HG03159 (cell line): Measurements from ENCODE around the gene TADA2A.
A peak's percentile ranks its signal among the peaks of the same experiment; 100 is the strongest.

Experiments
- ATAC-seq: cut with Tn5 transposase; IDR thresholded peaks from one replicate; pipeline ENCODE4 v1.9.1; 2021; ENCODE audit warnings: mild to moderate bottlenecking, moderate library complexity; ENCODE audit not compliant: unreplicated experiment

TADA2A gene

GRCh38 chr17:37458805-37459204 is 52.1 kb downstream of the TADA2A start:
- no peak for ATAC-seq

DNA sequence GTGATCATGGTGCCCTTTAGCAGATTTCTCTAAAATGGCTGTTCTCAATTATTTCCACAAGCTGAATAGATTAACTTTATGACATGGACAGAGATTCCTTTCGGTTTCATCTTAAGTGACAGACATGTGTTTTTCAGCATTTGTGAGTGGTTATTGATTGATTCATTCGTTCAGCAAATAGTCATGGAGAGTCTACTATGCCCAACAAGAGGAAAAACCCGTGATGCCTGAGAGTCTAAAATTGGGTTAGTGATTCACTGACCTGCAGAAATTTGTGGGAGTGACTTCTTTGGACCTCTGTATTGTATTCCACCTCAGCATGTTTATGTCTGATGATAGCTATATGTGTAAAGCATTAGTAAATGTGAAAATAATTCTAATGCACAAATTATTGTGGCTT is 55.0 kb downstream of the TADA2A start:
- ATAC-seq = no peak

DNA sequence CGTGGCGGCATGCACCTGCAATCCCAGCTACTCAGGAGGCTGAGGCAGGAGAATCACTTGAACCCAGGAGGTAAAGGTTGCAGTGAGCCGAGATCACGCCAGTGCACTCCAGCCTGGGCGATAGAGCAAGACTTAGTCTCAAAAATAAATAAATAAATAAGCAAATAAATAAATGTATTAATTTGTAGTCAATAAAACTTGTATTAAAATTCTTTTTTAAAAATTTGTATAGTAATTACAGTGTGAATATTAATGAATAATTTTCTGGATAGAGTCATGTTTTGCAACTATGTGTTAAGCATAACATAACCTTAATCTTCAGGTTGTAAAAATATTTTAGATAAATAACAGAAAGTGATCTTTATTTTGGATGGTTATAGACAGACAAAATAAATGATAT is 55.8 kb downstream of the TADA2A start:
- no peak for ATAC-seq

DNA sequence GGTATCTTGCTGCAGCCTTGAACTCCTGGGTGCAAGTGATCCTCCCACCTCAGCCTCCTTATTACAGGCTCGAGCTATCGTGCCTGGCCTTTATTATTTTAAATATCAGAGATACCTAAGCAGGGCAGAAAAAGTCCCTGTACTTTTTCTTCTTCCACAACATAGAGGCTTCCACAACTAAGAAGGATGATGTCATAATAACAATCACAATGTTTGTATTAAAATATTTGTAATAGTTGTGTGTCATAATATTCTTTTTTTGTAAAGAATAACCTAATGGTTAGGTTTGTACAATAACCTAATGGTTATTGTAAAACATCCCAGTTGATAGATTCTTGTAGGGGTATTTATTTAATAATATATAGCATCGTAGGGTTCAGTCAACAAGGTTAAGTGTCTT is 56.4 kb downstream of the TADA2A start:
- ATAC-seq = no peak

GRCh38 chr17:37465069-37465616 is 58.5 kb downstream of the TADA2A start:
- ATAC-seq = no peak

- no peak for ATAC-seq
These were observed 59.8 kb downstream of the TADA2A start for GRCh38 chr17:37466471-37466870.

DNA sequence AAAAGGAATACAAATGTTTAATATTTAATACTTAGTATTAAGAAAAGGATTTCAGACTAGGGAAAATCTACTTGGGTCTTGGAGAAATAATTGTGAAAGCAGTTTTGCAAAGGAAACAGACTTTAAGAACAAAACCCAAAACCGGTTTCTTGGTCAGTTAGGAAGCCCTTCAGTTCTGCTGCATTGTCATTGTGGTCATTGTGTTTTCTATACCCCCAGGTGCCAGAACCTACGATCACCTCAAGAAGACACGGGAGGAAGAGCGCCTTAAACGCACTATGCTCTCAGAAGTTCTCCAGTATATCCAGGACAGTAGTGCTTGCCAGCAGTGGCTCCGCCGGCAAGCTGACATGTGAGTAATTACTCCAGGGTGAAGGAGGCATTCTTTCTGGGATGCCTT is 63.5 kb downstream of the TADA2A start:
- no peak for ATAC-seq

- no peak for ATAC-seq
These were observed 69.2 kb downstream of the TADA2A start for GRCh38 chr17:37475731-37476420.

DNA sequence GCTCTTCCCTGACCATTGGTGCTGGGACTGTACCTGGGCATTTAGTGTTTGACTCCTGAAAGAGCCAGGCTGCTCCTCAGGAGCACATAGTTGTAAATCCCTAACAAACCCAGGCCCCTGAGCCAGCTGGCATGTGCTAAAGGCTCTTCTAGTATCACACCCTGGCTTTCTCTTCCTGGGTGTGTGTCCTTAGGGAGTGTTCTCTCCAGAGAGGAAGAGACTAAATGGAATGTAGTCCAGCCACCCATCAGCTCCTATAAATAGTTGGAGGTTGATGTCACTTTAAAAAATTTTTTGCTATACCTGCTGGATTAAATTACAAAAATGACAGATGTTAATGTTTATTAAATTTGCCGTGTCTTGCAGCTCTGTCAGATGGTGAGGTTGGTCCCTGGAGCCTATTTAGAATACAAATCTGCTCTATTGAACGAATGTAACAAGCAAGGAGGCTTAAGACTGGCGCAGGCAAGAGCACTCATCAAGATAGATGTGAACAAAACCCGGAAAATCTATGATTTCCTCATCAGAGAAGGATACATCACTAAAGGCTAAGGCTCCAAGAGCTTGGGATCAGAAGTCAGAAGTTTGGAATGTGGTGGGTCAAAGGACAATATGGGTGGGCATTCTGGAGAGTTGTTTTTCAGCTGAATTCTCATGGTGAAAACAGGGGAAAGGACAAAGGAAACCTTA is 69.9 kb downstream of the TADA2A start:
- no peak for ATAC-seq

- ATAC-seq = no peak
These were observed 71.5 kb downstream of the TADA2A start for GRCh38 chr17:37478187-37478586.

DNA sequence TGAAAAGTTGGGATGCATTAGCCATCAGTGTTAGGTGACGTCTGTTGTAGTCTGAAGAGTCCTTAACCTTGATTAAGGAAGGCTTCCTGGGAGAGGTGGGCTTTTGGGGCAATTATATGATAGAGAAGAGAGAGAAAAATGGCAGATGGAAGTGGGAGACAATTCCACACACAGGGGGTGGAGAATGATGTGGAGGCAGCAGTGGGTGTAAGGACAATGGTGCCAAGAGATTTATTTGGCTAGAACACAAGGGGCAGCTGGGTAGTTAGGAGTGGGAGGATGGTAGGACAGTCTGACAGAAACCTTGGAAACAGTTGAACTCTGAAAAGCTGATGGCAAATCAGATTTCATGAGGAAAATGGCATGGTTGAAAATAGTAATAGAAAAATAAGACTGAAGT is 72.3 kb downstream of the TADA2A start:
- ATAC-seq = no peak

- no peak for ATAC-seq
These were observed 73.7 kb downstream of the TADA2A start for GRCh38 chr17:37480427-37480826.

DNA sequence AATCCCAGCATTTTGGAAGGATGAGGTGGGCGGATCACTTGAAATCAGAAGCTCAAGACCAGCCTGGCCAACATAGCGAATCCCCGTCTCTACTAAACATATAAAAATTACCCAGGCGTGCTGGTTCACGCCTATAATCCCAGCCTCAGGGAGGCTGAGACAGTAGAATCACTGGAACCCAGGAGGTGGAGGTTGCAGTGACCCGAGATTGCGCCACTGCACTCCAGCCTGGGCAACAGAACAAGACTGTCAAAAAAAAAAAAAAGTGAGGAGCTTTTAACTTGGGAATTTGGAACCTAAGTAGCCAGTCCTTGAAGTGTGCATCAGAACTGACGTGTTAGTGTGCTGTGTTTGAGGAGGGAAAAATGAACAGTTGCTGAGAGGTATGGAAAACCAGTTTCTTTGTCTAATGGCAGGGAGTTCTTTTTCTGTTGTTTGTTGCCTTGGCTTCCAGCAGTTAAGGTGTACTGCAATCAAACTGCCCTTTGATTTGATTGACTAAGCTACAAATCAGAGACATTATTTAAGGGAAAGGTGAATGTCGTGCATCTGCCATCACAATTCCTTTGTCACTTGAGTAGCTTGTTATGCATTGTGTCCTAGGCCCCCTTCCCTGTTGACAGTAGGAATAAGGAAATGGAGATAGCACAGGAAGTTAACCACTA is 74.4 kb downstream of the TADA2A start:
- no peak for ATAC-seq

DNA sequence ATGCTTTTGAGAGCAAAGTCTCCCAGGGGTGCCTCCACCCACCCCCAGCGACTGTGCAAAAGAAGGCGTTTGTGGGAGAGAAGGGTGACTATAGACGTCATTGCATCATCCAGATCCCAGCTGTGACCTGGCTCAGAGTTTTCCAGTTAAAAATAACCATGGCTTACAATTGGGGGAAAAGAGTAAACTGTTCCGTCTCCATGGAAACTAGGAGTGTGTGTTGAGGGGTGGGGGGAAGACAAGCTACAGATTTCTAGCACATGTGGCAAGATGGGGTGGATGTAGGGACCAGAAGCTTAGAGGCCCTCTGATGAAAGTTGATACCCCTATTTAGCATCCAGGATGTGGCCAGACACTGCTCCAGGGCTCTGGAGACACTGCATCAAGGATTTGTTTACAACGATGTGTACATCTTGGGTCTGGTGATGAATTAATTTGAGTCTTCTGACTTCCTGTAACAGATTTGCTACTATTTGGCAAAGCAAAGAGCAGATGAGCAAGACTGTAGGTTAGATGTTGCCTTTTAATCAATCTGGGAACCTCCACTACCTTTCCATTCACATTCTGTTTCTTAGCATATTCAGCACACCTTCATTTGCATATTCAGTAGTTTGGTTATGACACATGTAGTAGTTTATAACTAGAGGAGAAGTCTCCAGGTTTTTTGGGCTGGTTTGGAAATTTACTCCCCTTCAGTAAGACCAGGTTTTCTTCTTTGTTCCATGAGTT is 76.8 kb downstream of the TADA2A start:
- no peak for ATAC-seq

- no peak for ATAC-seq
These were observed 79.4 kb downstream of the TADA2A start for GRCh38 chr17:37485938-37486570.

- ATAC-seq = no peak
These were observed 81.4 kb downstream of the TADA2A start for GRCh38 chr17:37488009-37488604.

DNA sequence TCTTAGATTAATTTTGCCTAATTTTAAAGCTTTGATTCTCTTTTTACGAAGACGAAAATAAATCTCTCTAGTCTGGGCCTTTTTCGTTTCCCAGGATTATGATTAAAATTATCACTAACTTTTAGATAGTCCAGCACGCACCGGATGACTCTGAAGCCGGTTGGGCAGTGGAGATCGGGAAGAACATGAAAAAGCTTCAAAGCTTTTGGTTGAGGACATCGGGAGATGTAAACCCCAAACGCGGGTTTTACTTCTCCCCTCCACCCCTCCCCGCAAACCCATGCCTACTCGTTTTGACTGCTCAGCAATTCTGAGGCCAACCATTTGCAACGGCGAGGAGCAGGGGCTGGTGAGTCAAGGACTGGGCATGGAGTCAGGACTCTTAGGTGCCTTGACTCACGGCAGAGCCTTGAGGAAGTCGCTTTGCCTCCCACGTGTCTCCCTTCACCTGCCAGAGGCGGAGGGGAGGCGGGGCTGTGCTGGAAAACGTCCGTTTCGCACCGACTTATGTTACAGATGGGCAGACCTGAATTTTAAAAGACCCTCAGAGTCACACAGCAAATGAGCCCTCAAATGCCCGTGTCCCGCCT is 82.0 kb downstream of the TADA2A start:
- no peak for ATAC-seq

DNA sequence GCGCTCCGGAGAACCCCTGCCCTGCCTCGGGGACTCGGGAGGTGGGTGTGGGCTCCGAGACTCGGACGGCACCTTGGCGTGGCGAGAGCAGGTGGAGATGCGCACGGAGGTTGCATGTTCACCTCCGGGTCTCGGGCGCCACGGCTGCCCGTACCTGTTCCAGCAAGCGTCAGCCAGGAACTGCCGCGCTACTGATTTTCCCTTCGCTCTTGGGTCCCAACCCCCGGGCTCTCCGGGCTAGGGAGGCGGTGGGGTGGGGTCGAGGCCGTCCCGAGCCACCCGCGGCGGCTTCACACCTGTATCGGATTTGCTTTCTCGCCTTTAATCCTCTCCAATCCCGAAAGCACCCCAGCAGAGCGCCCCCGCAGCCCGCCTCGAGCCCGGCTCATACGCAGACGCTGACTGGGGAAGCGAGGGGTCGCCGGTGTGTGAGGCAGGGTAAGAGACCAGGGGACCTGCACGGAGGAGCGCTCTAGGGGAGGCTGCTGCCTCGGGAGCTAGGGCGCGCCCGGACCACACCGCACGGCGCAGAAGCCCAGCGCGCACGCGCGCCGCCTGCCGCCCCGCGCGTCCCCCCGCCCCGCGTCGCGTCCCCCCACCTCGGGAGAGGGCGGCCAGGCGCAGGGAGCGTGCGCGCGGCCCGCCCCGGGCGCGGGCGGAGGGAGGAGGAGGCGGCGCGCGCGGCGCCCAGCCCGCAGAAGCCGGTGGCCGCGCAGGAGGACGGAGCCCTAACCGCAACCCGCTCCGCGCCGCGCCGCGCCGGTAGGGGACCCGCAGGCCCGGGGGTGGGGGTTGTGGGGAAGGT is 82.7 kb downstream of the TADA2A start, which contains the start of gene DUSP14:
TSS of gene DUSP14 (plus strand) at position 695 of the 805 bp plus-strand sequence. CDS start 22,382 bp downstream, outside the sequence.
- peak; percentile 55 for ATAC-seq

- peak; percentile 51 for ATAC-seq
These were observed 83.4 kb downstream of the TADA2A start for GRCh38 chr17:37490022-37490587.
